BJ (cell line): ENCODE results near the gene FRS3. TPM values are rescaled to one million over a fixed set of nuclear protein-coding genes. Genes with fewer than 3 reads are reported as not detected.

Experiments used
- CTCF ChIA-PET: fragments of 350-600 bp; formaldehyde crosslinking; extraction: SDS; loops from one replicate; lab custom pipeline; 2021; ENCODE audit warnings: antibody characterized with exemption, inconsistent platforms; lab: Yijun Ruan, JAX
- POLR2A ChIA-PET: fragments of 300-600 bp; sonication (Branson Sonifier 250); formaldehyde crosslinking; extraction: SDS; loops from one replicate; lab custom pipeline; 2021; ENCODE audit warnings: antibody characterized with exemption; lab: Charles Lee
- DNase-seq: peaks from one replicate; pipeline ENCODE4 v3.0.0-alpha.2; 2011; ENCODE audit warnings: low read depth
- H3K27me3 ChIP-seq: 2 replicates; pipeline ENCODE4 v1.6.0; 2011; ENCODE audit warnings: low read length; ENCODE audit not compliant: control insufficient read depth, insufficient read depth
- H3K36me3 ChIP-seq: 2 replicates; pipeline ENCODE4 v1.5.1; 2011; ENCODE audit warnings: low read length; ENCODE audit not compliant: control insufficient read depth, insufficient read depth
- H3K4me3 ChIP-seq: 2 replicates; pipeline ENCODE4 v1.5.1; 2011; ENCODE audit warnings: low read depth, mild to moderate bottlenecking, control low read depth, low read length
- CTCF ChIP-seq: IDR thresholded peaks from 2 replicates; pipeline ENCODE4 v1.5.1; 2011; ENCODE audit warnings: low read depth, mild to moderate bottlenecking, control low read depth, inconsistent platforms, low read length, moderate library complexity; ENCODE audit not compliant: insufficient read depth
- polyA plus RNA-seq: library from polyadenylated mRNA; depleted of rRNA; stranded (reverse); fragments of >200 nt; gene quantifications from 2 replicates; pipeline ENCODE4 v1.2.3, GENCODE V29; 2011

FRS3 gene
- polyA plus RNA-seq, 1 experiment: 3.3 TPM

- CTCF ChIA-PET: interaction anchor here (0.9 to 5.9 kb wide), 8 partner anchors 7 to 411 kb away, joined by 3 to 49 read pairs (median 4); partner anchors contain the start of genes TFEB and TOMM6
- H3K36me3 ChIP-seq: peaks cover 11% of the 10 kb centered on the region
- no peaks in the 10 kb centered on the region for H3K27me3 ChIP-seq
- no peak for DNase-seq
- POLR2A ChIA-PET: interaction anchor here (0.7 kb wide), 1 partner anchor 402 kb away, joined by 3 read pairs; no protein-coding TSS in a partner anchor
- H3K4me3 ChIP-seq: peak overlapping the region; percentile 74
- TF ChIP-seq CTCF: no peak
Measured at GRCh38 chr6:41778895-41779294, 805 bp downstream of the FRS3 start.

DNA sequence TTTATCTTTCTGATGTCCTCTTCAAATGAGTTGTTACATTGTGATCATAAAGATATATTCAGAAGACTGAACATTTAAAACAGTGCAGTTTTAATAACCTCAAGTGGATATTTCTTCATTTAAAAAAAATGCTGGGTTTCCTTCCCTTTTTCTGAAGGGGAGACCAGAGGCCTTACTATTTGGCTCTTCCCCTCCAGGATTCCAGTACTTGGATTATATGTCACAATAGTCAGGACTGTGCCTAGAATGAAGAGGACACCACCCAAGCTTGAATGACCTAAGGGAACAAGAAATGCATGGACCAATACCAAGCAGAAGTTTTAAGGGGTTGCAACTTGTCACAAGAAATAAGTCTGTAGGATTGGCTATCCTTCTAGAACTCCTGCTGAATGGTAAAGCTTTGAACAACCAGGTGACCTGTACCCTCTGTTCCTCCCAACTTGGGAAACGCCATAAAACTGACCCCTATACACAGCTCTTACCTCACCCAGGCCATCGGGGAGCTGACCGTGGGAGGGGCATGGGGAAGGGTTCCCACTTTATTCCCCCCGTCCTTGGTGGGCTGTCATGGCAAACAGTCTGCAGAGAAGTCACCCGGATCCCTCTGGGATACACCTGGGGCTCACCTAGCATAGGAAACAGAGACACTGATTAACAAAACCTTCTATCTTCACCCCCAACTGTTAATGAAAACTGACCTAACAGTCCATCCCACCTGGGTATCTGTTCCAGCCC, 2.0 kb downstream of the FRS3 start:
- no peak for DNase-seq
- CTCF ChIA-PET: interaction anchor here (0.9 to 5.9 kb wide), 11 partner anchors 8 to 410 kb away, joined by 3 to 49 read pairs (median 4); partner anchors contain the start of genes TFEB and TOMM6
- TF ChIP-seq CTCF: no peak
- no peak overlapping the region for H3K4me3 ChIP-seq
- H3K27me3 ChIP-seq: no peaks in the 10 kb centered on the region
- POLR2A ChIA-PET: interaction anchor here (1.1 kb wide), 1 partner anchor 43 kb away, joined by 5 read pairs; no protein-coding TSS in a partner anchor
- peaks cover 14% of the 10 kb centered on the region for H3K36me3 ChIP-seq

- ChIA-PET CTCF (interaction anchor here (0.6 to 5.9 kb wide), 17 partner anchors 10 to 407 kb away, joined by 3 to 49 read pairs (median 3); partner anchors contain the start of gene TOMM6), POLR2A (no interaction called here)
- TF ChIP-seq CTCF: no peak
- Histone ChIP-seq H3K36me3 (peaks cover 27% of the 10 kb centered on the region), H3K27me3 (no peaks in the 10 kb centered on the region), H3K4me3 (no peak overlapping the region)
- no peak for DNase-seq
Measured at GRCh38 chr6:41775293-41775882, 4.3 kb downstream of the FRS3 start.

- H3K36me3 ChIP-seq: peaks cover 27% of the 10 kb centered on the region
- no peak for TF ChIP-seq CTCF
- H3K4me3 ChIP-seq: no peak overlapping the region
- H3K27me3 ChIP-seq: no peaks in the 10 kb centered on the region
- DNase-seq: no peak
- POLR2A ChIA-PET: no interaction called here
- CTCF ChIA-PET: interaction anchor here (0.9 to 5.9 kb wide), 9 partner anchors 11 to 407 kb away, joined by 3 to 49 read pairs (median 5); partner anchors contain the start of gene TOMM6
Measured at GRCh38 chr6:41774841-41775240, 4.9 kb downstream of the FRS3 start.
